ENCODE data around the gene TMC7. TPM values are rescaled to one million over a fixed set of nuclear protein-coding genes. Genes with fewer than 3 reads are reported as not detected.

TMC7 gene
- total and polyA plus RNA-seq, 2 of the 13 experiments (the other 11 are each of a cell fraction or from before 2014, with no cell fraction given): 1.2 to 5.1 TPM

DNA sequence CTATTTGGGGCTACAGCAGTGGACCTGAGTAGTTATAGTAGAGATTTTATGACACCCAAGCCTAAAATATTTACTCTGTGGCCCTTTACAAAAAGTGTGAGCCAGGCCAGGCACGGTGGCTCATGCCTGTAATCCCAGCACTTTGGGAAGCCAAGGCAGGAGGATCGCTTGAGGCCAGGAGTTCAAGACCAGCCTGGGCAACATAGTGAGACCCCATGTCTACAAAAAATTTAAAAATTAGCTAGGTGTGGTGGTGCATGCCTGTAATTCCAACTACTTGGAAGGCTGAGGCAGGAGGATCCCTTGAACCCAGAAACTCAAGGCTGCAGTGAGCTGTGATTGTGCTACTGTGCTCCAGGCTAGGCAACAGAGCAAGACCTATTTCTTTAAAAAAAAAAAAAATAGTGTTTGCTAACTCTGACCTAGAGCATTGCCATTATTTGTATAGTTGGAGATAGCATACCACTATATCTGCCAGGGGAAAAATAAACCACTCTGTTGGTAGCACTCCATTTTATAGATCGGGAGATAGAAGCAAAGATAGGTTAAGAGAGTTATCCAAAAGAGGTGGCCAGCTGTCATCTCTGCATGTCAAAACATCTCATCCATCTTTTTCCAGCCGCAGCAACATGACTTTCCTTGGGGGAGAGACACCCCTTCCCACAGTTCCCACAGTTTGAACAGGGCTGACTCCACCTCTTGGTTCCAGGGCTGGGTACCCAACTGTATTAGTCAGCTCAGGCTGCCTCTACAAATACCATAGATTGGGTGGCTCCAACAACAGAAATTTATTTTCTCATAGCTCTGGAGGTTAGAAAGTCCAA, 127.0 kb downstream of the TMC7 start (continued):
- 0 out of 2 replicates have a peak, but pooled peaks have one; percentile 16 for TF ChIP-seq ZNF614 (CRISPR knock-in tag; IDR thresholded peaks at IDR 0.05; ENCODE audit: borderline replicate concordance)
- no peak for TF ChIP-seq XBP1 (CRISPR knock-in tag; IDR thresholded peaks at IDR 0.05)
- no peak for TF ChIP-seq ZNF629 (CRISPR knock-in tag; conservative IDR thresholded peaks at IDR 0.05)
- no peak for TF ChIP-seq ZNF317 (CRISPR knock-in tag; IDR thresholded peaks at IDR 0.05)
- TF ChIP-seq, protein P1, sequence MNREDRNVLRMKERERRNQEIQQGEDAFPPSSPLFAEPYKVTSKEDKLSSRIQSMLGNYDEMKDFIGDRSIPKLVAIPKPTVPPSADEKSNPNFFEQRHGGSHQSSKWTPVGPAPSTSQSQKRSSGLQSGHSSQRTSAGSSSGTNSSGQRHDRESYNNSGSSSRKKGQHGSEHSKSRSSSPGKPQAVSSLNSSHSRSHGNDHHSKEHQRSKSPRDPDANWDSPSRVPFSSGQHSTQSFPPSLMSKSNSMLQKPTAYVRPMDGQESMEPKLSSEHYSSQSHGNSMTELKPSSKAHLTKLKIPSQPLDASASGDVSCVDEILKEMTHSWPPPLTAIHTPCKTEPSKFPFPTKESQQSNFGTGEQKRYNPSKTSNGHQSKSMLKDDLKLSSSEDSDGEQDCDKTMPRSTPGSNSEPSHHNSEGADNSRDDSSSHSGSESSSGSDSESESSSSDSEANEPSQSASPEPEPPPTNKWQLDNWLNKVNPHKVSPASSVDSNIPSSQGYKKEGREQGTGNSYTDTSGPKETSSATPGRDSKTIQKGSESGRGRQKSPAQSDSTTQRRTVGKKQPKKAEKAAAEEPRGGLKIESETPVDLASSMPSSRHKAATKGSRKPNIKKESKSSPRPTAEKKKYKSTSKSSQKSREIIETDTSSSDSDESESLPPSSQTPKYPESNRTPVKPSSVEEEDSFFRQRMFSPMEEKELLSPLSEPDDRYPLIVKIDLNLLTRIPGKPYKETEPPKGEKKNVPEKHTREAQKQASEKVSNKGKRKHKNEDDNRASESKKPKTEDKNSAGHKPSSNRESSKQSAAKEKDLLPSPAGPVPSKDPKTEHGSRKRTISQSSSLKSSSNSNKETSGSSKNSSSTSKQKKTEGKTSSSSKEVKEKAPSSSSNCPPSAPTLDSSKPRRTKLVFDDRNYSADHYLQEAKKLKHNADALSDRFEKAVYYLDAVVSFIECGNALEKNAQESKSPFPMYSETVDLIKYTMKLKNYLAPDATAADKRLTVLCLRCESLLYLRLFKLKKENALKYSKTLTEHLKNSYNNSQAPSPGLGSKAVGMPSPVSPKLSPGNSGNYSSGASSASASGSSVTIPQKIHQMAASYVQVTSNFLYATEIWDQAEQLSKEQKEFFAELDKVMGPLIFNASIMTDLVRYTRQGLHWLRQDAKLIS (CRISPR knock-in tag; IDR thresholded peaks at IDR 0.05): no peak
- TF ChIP-seq, protein P2, sequence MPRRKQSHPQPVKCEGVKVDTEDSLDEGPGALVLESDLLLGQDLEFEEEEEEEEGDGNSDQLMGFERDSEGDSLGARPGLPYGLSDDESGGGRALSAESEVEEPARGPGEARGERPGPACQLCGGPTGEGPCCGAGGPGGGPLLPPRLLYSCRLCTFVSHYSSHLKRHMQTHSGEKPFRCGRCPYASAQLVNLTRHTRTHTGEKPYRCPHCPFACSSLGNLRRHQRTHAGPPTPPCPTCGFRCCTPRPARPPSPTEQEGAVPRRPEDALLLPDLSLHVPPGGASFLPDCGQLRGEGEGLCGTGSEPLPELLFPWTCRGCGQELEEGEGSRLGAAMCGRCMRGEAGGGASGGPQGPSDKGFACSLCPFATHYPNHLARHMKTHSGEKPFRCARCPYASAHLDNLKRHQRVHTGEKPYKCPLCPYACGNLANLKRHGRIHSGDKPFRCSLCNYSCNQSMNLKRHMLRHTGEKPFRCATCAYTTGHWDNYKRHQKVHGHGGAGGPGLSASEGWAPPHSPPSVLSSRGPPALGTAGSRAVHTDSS (CRISPR knock-in tag; conservative IDR thresholded peaks at IDR 0.05): no peak
- TF ChIP-seq ARNT2 (CRISPR knock-in tag; IDR thresholded peaks at IDR 0.05; ENCODE audit: low read depth): no peak
- TF ChIP-seq AKAP8 (CRISPR knock-in tag; IDR thresholded peaks at IDR 0.05): no peak
- TF ChIP-seq, protein P3, sequence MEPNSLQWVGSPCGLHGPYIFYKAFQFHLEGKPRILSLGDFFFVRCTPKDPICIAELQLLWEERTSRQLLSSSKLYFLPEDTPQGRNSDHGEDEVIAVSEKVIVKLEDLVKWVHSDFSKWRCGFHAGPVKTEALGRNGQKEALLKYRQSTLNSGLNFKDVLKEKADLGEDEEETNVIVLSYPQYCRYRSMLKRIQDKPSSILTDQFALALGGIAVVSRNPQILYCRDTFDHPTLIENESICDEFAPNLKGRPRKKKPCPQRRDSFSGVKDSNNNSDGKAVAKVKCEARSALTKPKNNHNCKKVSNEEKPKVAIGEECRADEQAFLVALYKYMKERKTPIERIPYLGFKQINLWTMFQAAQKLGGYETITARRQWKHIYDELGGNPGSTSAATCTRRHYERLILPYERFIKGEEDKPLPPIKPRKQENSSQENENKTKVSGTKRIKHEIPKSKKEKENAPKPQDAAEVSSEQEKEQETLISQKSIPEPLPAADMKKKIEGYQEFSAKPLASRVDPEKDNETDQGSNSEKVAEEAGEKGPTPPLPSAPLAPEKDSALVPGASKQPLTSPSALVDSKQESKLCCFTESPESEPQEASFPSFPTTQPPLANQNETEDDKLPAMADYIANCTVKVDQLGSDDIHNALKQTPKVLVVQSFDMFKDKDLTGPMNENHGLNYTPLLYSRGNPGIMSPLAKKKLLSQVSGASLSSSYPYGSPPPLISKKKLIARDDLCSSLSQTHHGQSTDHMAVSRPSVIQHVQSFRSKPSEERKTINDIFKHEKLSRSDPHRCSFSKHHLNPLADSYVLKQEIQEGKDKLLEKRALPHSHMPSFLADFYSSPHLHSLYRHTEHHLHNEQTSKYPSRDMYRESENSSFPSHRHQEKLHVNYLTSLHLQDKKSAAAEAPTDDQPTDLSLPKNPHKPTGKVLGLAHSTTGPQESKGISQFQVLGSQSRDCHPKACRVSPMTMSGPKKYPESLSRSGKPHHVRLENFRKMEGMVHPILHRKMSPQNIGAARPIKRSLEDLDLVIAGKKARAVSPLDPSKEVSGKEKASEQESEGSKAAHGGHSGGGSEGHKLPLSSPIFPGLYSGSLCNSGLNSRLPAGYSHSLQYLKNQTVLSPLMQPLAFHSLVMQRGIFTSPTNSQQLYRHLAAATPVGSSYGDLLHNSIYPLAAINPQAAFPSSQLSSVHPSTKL (CRISPR knock-in tag; IDR thresholded peaks at IDR 0.05): peak; percentile 44
- no peak for TF ChIP-seq ZNF33B (CRISPR knock-in tag; IDR thresholded peaks at IDR 0.05)
- TF ChIP-seq, protein P4, sequence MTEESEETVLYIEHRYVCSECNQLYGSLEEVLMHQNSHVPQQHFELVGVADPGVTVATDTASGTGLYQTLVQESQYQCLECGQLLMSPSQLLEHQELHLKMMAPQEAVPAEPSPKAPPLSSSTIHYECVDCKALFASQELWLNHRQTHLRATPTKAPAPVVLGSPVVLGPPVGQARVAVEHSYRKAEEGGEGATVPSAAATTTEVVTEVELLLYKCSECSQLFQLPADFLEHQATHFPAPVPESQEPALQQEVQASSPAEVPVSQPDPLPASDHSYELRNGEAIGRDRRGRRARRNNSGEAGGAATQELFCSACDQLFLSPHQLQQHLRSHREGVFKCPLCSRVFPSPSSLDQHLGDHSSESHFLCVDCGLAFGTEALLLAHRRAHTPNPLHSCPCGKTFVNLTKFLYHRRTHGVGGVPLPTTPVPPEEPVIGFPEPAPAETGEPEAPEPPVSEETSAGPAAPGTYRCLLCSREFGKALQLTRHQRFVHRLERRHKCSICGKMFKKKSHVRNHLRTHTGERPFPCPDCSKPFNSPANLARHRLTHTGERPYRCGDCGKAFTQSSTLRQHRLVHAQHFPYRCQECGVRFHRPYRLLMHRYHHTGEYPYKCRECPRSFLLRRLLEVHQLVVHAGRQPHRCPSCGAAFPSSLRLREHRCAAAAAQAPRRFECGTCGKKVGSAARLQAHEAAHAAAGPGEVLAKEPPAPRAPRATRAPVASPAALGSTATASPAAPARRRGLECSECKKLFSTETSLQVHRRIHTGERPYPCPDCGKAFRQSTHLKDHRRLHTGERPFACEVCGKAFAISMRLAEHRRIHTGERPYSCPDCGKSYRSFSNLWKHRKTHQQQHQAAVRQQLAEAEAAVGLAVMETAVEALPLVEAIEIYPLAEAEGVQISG (CRISPR knock-in tag; IDR thresholded peaks at IDR 0.05): no peak
- peak; percentile 67; the same call in 1 of the 2 replicates for TF ChIP-seq ZBTB8A (CRISPR knock-in tag; IDR thresholded peaks at IDR 0.05; ENCODE audit: borderline replicate concordance, low read depth)
- TF ChIP-seq TAF15 (IDR thresholded peaks at IDR 0.05; ENCODE audit: low read depth, low read length, poor library complexity, severe bottlenecking): no peak
- TF ChIP-seq DMAP1 (CRISPR knock-in tag; IDR thresholded peaks at IDR 0.05): peak; percentile 11; the same call in 1 of the 2 replicates
- no peak for TF ChIP-seq RBFOX2 (IDR thresholded peaks at IDR 0.05; ENCODE audit: low read depth, low read length)
- no peak for TF ChIP-seq GATAD1 (CRISPR knock-in tag; IDR thresholded peaks at IDR 0.05)
